HG02981 (cell line): ENCODE data around the gene SUN3.
A peak's percentile ranks its signal among the peaks of the same experiment; 100 is the strongest.
"Not testable (repeated sequence)": the region's sequence is repeated elsewhere in the genome, so short reads cannot be mapped to it uniquely, and the experiment has no call there.

Experiments
- ATAC-seq: cut with Tn5 transposase; IDR thresholded peaks from one replicate; pipeline ENCODE4 v1.9.1; 2021; ENCODE audit warnings: mild to moderate bottlenecking, moderate library complexity; ENCODE audit not compliant: unreplicated experiment

The SUN3 gene

GRCh38 chr7:48033922-48034321, 5.0 kb upstream of the SUN3 start:
- no peak for ATAC-seq

- no peak for ATAC-seq
Measured at GRCh38 chr7:48031111-48031510, 2.2 kb upstream of the SUN3 start.

- ATAC-seq, result no peak
Measured at GRCh38 chr7:48025624-48026023, 3.3 kb downstream of the SUN3 start.

- ATAC-seq, result no peak
Measured at GRCh38 chr7:48017674-48018073, 11.2 kb downstream of the SUN3 start.

- ATAC-seq, result no peak
Measured at GRCh38 chr7:48016641-48017040, 12.3 kb downstream of the SUN3 start.

- ATAC-seq, result no peak
Measured at GRCh38 chr7:48011951-48012350, 17.0 kb downstream of the SUN3 start.

- no peak for ATAC-seq
Measured at GRCh38 chr7:48011323-48011722, 17.6 kb downstream of the SUN3 start.

GRCh38 chr7:48009954-48010353, 19.0 kb downstream of the SUN3 start:
- ATAC-seq, result no peak

- ATAC-seq, result no peak
Measured at GRCh38 chr7:48009257-48009656, 19.6 kb downstream of the SUN3 start.

- no peak for ATAC-seq
Measured at GRCh38 chr7:48006866-48007265, 22.0 kb downstream of the SUN3 start.

- ATAC-seq, result no peak
Measured at GRCh38 chr7:48004638-48005037, 24.3 kb downstream of the SUN3 start.

GRCh38 chr7:48004032-48004431, 24.9 kb downstream of the SUN3 start:
- ATAC-seq, result no peak

GRCh38 chr7:48000164-48000563, 28.7 kb downstream of the SUN3 start:
- not testable (repeated sequence) for ATAC-seq

- ATAC-seq, result no peak
Measured at GRCh38 chr7:47999413-47999812, 29.5 kb downstream of the SUN3 start.

- ATAC-seq, result no peak
Measured at GRCh38 chr7:47992446-47992845, 36.5 kb downstream of the SUN3 start.

GRCh38 chr7:47991741-47992311, 37.1 kb downstream of the SUN3 start:
- ATAC-seq, result peak; percentile 99

- no peak for ATAC-seq
Measured at GRCh38 chr7:47991270-47991669, 37.6 kb downstream of the SUN3 start.

GRCh38 chr7:47990592-47990991, 38.3 kb downstream of the SUN3 start:
- no peak for ATAC-seq

- ATAC-seq, result not testable (repeated sequence)
Measured at GRCh38 chr7:47989607-47990400, 39.1 kb downstream of the SUN3 start.

GRCh38 chr7:47988496-47989386, 40.2 kb downstream of the SUN3 start:
- ATAC-seq, result peak; percentile 25

GRCh38 chr7:47982610-47983009, 46.3 kb downstream of the SUN3 start:
- no peak for ATAC-seq

- not testable (repeated sequence) for ATAC-seq
Measured at GRCh38 chr7:47980648-47981047, 48.3 kb downstream of the SUN3 start.
